Midbrain (tissue), 1 donor: Measurements from ENCODE around the gene ANTXR2.

ENCODE experiments used
- DNase-seq: peaks from one replicate; lab custom pipeline; 2025; lab: John Stamatoyannopoulos, UW

The ANTXR2 gene

DNA sequence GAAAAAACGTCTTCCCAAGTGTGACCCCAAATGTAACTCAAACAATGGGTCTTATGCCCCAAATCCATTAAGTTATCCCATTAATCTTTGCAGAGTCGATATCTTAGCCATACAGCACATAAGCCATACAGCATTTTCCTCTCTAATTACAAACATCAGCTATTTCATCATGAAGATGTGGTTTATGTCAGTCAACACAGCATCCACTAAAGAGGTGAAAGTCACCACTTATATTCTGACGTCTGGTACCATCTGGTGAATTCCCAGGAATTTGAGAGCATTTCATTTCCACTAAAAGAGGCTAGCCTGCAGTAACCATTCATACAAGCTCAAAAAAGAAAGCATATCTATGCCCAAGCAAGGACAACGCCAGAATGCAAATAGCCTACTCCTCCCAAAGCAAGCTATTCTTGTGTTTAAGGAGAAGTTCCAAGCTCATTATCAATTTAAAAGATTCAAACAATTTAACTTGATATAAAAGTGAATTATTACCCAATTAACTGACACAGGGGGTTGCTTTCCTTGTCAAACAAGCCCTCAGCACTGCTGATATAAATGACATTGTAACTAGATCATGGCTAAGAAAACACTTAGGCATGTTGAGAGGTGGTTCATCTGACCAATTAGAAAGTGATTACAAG lies 203.3 kb downstream of the ANTXR2 start:
- DNase-seq = no peak

DNA sequence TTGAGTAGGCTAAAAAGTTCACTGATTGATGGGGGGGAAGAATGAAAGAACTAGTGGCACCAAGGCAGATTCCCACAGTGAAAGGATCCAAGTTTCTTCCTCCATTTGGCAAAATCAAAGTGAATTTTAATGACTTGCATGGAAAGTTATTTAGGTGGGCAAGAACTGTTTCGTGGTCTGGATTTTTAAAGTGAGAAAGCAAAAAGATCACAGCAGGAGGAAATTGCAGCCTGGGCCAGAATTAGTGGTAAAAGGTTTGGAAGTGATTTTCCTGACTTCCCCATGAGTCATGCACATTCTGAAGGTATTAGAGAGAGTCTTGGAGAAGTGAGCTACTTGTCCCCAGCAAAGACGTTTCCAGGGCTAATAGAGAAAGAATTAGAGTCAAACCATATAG lies 207.8 kb downstream of the ANTXR2 start:
- no peak for DNase-seq

GRCh38 chr4:79864500-79865200 lies 208.4 kb downstream of the ANTXR2 start:
- DNase-seq = no peak

DNA sequence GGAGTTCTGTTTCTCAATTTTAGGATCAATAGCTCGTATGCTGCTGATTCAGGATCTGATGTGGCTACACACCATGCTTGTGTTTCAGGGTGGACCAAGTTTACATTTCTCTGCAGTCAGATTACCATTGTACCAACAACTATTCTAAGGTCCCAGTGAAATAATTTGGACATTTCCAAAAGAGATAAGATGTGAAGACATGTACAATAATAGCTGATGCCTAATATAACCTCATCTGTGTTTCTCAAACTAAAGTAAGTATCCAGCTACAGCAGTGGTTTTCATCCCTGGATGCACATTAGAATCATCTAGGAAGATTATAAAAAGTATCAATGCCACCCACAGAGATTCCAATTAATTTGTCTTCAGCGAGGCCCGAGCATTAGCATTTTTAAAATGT lies 209.7 kb downstream of the ANTXR2 start:
- no peak for DNase-seq

GRCh38 chr4:79862821-79863220 lies 210.2 kb downstream of the ANTXR2 start:
- no peak for DNase-seq

DNA sequence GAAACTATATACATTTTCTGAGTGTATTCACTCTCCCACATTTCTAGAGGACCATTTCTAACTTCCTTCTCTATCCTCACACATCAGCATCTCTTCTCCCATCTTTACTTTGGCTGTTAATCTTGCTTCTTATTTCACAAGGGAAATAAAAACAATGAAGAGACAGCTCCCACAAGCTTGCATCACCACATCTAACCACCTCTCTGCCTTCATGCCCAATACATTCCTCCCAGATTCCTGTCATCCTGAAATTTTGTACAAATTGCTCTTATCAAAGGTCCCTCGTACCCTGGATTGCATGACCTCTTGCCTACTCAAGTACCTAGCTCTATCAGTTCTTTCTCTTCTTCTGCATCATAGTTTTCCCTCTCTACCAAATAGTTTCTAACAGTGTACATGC lies 215.2 kb downstream of the ANTXR2 start:
- DNase-seq = no peak

DNA sequence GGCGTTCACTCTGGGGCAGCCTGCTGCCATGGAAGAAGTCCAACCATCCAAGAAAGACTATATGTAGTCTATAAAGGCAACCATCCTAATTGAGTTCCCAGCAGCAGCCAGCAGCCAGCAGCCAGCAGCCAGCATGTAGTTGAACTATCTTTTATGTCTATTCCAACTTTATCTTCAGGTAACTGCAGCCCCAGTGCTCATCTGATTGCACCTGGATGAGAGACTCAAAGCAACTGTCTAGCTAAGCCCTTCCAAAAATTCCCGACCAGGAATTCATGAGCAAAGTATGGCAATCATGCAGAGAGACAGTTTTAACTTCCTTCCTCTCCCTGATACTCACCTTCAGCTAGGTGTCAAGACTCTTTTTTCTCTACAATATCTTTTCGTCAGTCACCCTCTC lies 216.8 kb downstream of the ANTXR2 start:
- DNase-seq = no peak

GRCh38 chr4:79854856-79855502 lies 218.1 kb downstream of the ANTXR2 start:
- DNase-seq = no peak

GRCh38 chr4:79852305-79852730 lies 220.7 kb downstream of the ANTXR2 start:
- DNase-seq = no peak

DNA sequence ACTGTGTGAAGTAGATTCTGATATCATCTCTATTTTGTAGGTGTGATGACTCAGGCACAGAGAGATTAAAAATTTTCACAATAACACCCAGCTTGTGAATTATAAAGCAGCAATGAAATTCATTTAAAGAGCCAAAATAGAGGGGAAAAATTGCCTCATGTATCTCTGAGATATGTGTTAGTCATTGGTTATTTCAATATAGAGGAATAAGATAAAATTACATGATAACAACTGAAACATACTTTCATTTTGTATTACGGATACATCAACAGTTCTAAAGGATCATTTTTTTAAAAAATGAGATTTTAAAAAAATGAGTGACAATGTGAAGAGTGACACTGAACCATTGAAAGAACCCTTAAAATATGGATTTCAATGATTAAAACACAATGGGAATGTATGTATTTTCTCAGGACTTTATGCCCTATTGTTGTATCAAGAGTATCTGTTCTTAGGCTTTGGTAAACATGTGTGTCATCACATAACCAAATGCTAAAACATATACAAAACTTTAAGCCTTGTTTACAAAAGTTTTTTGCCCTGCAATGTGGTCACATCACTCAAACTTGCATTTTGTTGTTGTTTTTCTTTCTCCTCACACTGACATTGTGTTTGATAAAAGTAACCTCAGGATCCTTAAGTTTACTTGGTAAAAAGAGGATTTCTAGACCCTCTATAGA lies 221.3 kb downstream of the ANTXR2 start:
- no peak for DNase-seq
